Activated CD8-positive, alpha-beta memory T cell treated with anti-CD3 and anti-CD28 coated beads for 4 hours (primary cell): ENCODE measurements around the gene SGMS1.

Experiments
- DNase-seq, 2 donors: peaks; one replicate each; pipeline ENCODE4 v3.0.0-alpha.2; 2020; ENCODE audit warnings: low read depth in 2 of 2

Gene SGMS1

GRCh38 chr10:50636618-50637579 is 13.1 kb upstream of the SGMS1 start:
- DNase-seq: no peak

GRCh38 chr10:50635286-50635685 is 11.5 kb upstream of the SGMS1 start:
- no peak for DNase-seq

- no peak for DNase-seq
These were observed 10.7 kb upstream of the SGMS1 start for GRCh38 chr10:50634479-50634878.

- no peak for DNase-seq
These were observed 7.3 kb upstream of the SGMS1 start for GRCh38 chr10:50631052-50631451.

DNA sequence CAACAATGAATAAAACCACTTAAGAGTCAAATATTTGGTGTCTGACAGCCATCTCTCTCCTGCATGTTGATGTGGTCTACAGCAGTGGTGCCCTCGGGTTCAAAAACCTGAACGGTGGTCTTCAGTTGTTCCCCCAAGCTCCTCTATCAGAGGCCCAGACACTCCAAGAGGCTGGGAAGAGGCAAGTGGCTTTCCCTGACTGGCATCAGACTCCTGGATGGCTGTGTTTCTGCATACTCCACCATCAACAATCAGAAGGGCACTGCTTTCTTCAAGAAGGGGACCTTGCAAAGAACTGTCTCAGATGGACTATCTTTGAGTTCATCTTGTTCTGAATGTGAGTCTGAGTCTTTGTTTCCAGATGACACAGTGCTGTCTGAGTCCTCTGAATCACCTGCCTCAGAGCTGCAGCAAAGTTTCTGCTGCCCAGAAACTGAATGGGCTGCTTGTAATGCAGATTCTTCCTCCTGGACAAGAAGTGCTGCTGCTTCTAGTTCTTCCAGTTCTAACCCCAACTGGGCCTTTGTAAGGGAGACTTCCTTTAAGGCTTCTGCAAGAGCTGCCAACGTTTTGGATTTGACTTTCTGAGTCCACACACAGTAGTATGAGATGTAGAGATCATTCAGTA is 5.9 kb upstream of the SGMS1 start:
- DNase-seq: no peak

DNA sequence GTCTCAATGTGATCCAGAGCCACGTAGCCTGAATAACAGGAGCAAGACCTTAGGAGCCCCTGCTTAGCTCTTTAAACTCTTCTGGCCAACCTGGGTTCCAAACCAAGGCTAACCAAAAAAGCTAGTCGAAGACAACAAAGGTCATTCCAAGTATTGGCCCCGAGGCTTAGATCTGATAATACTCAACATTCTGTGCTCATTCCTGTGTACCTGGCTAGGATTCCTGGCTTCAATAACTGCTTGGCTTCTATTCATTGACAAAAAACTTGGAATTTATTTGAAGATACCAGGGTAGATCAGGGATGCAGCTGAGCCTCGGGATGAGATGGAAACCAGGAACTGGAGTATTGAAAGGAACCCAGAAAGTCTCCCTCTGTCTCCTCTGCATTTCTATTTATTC is 4.1 kb upstream of the SGMS1 start:
- no peak for DNase-seq

DNA sequence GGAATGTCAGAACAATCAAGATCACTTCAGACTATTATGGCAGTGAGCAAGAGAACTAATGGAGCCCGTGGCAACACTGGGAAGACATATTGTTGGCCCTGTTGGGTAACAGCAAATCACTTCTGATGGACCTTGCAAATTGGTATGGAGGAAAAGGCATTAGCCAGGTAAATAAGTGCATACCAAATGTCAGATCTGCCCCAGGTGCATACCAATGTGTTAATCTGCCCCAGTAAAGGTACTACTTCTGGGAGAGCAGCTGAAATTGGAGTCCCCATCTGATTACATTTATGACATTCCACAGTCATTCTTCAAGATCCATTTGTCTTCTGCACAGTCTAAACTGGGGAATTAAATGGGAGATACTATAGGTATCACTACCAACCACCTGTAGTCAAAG is 3.7 kb upstream of the SGMS1 start:
- no peak for DNase-seq

- DNase-seq: no peak
These were observed 1.9 kb upstream of the SGMS1 start for GRCh38 chr10:50625649-50626132.

- peak; percentile 34 to 35 for DNase-seq
These were observed 1.2 kb upstream of the SGMS1 start for GRCh38 chr10:50624866-50625501.

DNA sequence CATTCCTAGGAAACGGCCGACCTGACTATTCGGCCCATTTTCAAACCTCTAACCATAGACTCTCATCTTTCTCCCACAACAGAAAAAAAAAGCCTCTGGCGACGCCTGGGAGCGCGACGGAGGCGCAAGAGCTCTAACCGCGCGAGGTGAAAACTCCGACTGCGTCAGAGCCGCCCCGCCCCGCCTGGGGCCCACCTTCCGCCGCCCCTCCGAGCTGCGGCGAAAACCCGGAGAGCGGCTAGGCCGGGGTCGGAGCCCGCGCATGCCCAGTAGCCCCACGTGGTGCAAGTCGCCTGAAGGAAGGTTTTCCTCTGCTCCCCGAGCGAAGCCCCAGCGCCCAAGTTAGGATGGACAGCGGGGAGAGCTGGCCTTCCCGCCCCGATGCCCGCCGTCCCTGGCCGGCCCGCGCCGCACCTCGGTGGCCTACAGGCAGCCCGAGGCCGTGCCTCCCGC is 683 bp upstream of the SGMS1 start:
- DNase-seq: peak; percentile 91 to 95

DNA sequence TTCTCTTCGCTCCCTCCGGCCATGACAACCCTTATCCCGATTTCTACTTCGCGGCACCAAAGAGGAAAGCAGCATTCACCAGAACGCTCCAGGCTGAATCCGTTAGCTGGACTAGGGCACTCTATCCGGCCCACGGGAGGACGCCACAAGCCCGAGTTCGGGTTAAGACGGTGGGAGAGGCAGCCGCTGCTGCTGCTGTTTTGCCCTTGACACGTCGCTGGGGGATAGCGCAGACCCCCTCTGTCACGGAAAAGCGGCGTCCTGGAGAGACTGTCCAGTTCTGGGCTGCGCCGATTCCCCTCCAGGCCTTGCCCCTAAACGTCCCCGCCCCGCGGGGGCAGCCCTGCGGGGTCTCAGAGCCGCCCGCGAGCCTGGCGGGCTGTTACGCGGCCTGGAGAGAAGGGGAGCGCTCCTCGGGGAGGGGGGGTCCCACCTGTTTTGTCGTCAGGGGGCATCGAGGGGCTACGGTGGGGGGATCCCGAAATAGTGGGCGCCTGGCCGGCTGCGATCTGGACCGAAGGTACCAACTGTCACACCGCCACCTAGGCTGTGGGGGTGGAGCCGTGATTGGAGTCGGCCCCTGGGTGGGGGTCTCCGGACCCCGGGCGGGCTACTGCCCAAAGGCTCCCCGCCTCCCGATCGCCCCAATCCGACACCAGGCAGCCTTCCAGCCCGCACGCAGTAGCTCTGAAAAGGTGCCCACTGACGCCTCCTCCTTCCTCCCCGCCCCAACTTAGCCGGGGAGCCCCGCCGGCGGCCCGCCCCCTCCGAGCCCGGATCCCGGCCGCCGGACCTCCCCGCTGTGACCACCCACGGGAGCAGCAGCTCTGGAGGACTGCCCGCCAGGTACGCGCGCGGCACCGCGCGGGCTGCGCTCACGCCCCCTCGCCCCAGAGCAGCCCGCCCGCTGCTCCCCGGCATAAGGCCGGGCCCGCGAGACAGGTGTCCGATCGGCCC is 772 bp downstream of the SGMS1 start:
- DNase-seq: peak; percentile 13 to 20

- DNase-seq: peak; percentile 31 to 45
These were observed 1.6 kb downstream of the SGMS1 start for GRCh38 chr10:50621968-50622705.

DNA sequence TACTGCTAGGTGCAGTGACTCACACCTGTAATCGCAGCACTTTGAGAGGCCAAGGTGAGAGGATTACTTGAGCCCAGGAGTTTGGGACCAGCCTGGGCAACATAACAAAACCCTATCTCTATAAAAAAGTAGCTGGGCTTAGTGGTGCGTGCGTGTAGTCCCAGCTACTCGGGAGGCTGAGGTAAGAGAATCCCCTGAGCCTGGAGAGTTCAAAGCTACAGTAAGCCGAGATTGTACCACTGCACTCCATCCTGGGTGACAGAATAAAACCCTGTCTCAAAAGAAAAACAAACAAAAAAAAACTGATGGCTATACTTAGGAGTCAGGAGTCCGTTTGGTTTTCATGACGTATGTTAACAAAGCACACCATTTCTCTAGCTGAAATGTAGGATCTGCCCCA is 2.9 kb downstream of the SGMS1 start:
- DNase-seq: no peak

DNA sequence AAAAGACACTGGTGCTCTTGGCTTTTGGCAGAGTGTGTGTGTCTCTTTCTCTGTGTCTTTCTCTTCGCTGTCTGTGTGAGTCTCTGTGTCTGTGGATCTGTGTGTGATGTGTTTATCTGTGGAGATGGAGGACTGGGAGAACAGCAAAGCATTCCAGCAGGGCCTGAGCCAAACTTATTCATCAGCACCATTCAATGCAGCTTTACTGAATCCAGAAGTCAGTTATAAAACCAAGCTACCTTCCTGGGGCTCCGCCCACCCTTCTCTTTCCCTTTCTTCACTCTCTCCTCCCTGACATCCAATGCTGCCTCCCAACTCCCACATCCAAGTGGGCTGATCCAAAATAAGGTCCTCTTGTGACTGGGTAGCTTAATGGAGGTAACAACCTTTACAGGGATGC is 3.9 kb downstream of the SGMS1 start:
- no peak for DNase-seq

- no peak for DNase-seq
These were observed 4.6 kb downstream of the SGMS1 start for GRCh38 chr10:50619166-50619565.

- DNase-seq: no peak
These were observed 5.1 kb downstream of the SGMS1 start for GRCh38 chr10:50618624-50619023.

DNA sequence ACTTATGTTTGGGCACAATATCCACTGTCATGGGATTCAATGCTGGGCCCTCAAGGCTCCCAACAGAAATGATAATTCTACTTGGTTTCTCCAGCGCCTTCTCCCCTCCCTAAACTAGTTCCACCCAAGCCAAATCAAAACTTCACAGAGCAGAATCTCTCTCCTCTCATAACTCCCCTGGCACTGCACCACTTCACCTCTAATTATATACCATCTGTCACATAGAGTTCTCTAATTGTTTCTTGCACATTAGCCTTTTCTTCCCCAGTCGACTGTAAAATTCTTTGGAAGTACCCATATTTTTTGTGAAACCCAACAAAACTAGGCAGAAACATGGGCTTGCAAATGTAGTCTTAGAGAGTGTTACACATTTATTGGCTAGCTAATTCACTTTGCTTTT is 8.1 kb downstream of the SGMS1 start:
- no peak for DNase-seq

GRCh38 chr10:50614444-50615137 is 9.2 kb downstream of the SGMS1 start:
- no peak for DNase-seq

DNA sequence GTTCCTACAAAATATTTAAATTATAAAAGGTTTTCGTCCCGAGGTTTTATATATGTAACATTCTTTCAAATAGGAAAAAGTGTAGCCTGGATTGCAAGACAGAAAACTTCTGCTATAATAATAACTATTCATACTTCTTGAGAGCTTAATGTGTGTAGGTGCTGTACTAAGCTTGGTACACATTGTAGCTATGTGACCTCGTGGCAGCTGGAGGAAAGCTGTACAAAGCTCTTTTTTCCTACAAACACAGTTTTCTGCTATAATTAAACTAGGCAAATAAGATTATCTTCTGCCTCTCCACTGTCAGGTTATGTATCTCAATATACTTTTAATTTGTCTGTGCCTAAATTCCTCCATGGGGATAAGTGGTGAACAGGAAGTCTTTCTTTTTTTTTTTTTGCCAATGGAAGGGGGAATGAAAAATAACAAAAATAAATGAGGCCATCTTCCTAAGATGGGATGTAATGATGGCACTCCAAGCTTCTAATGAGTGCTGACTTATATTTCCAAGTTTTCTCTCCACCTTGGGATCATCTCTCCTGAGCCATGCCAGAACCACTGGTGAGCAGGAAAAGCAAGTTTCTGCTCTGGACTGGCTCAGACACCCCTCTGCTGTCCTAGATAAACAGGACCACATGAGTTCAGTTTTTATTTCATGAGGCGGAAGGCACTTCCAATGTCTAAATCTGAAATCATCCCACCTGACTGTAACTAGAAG is 9.9 kb downstream of the SGMS1 start:
- DNase-seq: no peak
